SU-DHL-6 (cell line): ENCODE results near the gene OSCP1.

Experiments
- CTCF ChIP-seq: fragments of 200-600 bp; sonication (generic); IDR thresholded peaks from one replicate; pipeline ENCODE4 v1.5.1; 2017; ENCODE audit warnings: antibody characterized with exemption, mild to moderate bottlenecking, low read length, moderate library complexity; ENCODE audit not compliant: insufficient read depth, poor library complexity, severe bottlenecking
- EZH2phosphoT487 ChIP-seq: fragments of 200-600 bp; sonication (generic), shearing (Covaris generic); conservative IDR thresholded peaks from 2 replicates; pipeline ENCODE4 v1.6.1; 2018; ENCODE audit warnings: mild to moderate bottlenecking, antibody characterized with exemption, low read length, moderate library complexity, mixed read lengths

- TF ChIP-seq CTCF = no peak
- no peak for TF ChIP-seq EZH2phosphoT487
Observed at GRCh38 chr1:36402504-36402890, 47.8 kb downstream of the OSCP1 start.
